Measurements from ENCODE around the gene GSG1L2. TPM values are rescaled to one million over a fixed set of nuclear protein-coding genes. Genes with fewer than 3 reads are reported as not detected.

GSG1L2 gene
- polyA plus RNA-seq, 3 donors, result not detected

DNA sequence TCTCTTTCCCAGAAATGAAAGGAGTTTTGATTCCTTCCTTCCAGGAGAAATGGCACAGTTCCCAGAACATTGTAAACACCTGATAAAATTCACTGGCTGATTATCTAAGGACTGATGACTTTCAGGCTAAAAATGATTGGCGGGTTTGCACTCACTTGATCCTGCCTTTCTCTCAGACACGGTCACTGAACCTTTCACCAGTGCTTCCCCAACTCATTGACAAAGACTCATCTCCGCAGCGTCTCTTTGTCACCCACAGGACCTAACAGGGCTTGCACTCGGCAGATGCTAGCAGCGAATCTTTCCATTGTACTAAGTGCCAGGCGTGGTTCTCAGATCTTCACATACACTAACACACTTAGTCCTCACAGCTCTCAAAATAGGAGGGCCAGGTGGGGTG, 23.2 kb downstream of the GSG1L2 start:
- Histone ChIP-seq H3K27me3 (ENCODE audit: control insufficient read depth in 2 of 2, insufficient read depth in 2 of 2, low read length in 2 of 2) (peaks cover 0 to 2% of the 10 kb centered on the region in 2 donors), H3K79me2 (ENCODE audit: insufficient read depth, low read length) (no peaks in the 10 kb centered on the region)
- no peak for TF ChIP-seq CTCF (IDR thresholded peaks at IDR 0.05)

DNA sequence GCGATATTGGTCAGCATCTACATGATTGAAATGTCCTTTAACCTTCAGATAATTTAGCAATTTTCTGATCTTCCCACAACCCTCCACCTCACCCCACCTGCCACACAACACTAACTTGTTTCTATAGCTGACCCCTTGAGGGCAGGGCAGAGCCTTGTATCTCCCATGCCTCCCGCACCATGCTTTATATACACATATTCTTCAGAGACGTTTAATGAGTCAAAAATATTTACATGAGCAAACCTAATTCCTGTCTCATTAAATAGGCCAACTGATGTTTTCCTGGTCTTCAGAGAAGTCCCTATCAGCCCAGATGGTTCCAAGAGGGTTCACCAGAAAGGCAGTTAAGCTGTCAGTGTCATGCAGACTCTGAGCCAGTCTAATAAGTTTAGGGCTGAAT, 23.9 kb downstream of the GSG1L2 start:
- Histone ChIP-seq H3K79me2 (ENCODE audit: insufficient read depth, low read length) (no peaks in the 10 kb centered on the region), H3K36me3 (replicated peaks in 1 of 2; ENCODE audit: control insufficient read depth in 1 of 2, insufficient read depth in 2 of 2, low read length in 2 of 2) (no peaks in the 10 kb centered on the region), H3K4me1 (ENCODE audit: control insufficient read depth in 1 of 2, insufficient read depth in 2 of 2, low read length in 2 of 2) (no peaks in the 10 kb centered on the region), H3K27me3 (ENCODE audit: control insufficient read depth in 2 of 2, insufficient read depth in 2 of 2, low read length in 2 of 2) (peaks cover 0 to 2% of the 10 kb centered on the region in 2 donors), H3K4me2 (replicated peaks; ENCODE audit: extremely low read depth, low read length, poor library complexity, severe bottlenecking) (no peak overlapping the region), H3K4me3 (replicated peaks in 1 of 3; ENCODE audit: low read depth in 2 of 3, low read length in 3 of 3) (no peak overlapping the region), H3K27ac (ENCODE audit: low read depth in 1 of 2, low read length in 2 of 2) (no peak overlapping the region), H4K20me1 (ENCODE audit: insufficient read depth, low read length) (no peaks in the 10 kb centered on the region), H2AFZ (ENCODE audit: insufficient read depth, low read depth, low read length, poor library complexity, severe bottlenecking) (no peak overlapping the region), H3K9ac (ENCODE audit: insufficient read depth, low read length, poor library complexity, severe bottlenecking) (no peak overlapping the region), H3K9me3 (replicated peaks in 1 of 2; ENCODE audit: control insufficient read depth in 1 of 2, insufficient read depth in 1 of 2, low read length in 2 of 2) (no peaks in the 10 kb centered on the region)
- H3K27ac Mint-ChIP-seq, result no peak overlapping the region
- no peaks in the 10 kb centered on the region for H3K36me3 Mint-ChIP-seq
- 94% methylated on average over 3 of the region's 3 CpGs for WGBS (ENCODE audit: insufficient coverage)
- no peak for DNase-seq
- intact Hi-C loops (cut with micrococcal nuclease), result no loop called here
- no peak for TF ChIP-seq CTCF (IDR thresholded peaks at IDR 0.05)
- peaks cover 5 to 6% (median 6%) of the 10 kb centered on the region in 3 donors for H3K27me3 Mint-ChIP-seq (ENCODE audit: low read depth in 3 of 3)
- H3K9me3 Mint-ChIP-seq, result peaks cover 0 to 2% (median 0%) of the 10 kb centered on the region in 7 donors
- H3K4me3 Mint-ChIP-seq, result no peak overlapping the region
- H3K4me1 Mint-ChIP-seq, result no peaks in the 10 kb centered on the region

More for the DNA sequence above, 23.2 kb downstream of the GSG1L2 start:
- peaks cover 5 to 6% (median 6%) of the 10 kb centered on the region in 3 donors for H3K27me3 Mint-ChIP-seq (ENCODE audit: low read depth in 3 of 3)
- intact Hi-C loops (cut with micrococcal nuclease), result no loop called here
- no peaks in the 10 kb centered on the region for H3K4me1 ChIP-seq (ENCODE audit: control insufficient read depth in 1 of 2, insufficient read depth in 2 of 2, low read length in 2 of 2)
- H3K9me3 ChIP-seq (replicated peaks in 1 of 2; ENCODE audit: control insufficient read depth in 1 of 2, insufficient read depth in 1 of 2, low read length in 2 of 2), result no peaks in the 10 kb centered on the region
- no peak overlapping the region for H3K4me3 ChIP-seq (replicated peaks in 1 of 3; ENCODE audit: low read depth in 2 of 3, low read length in 3 of 3)
- no peak overlapping the region for H2AFZ ChIP-seq (ENCODE audit: insufficient read depth, low read depth, low read length, poor library complexity, severe bottlenecking)
- H3K4me1 Mint-ChIP-seq, result no peaks in the 10 kb centered on the region
- 95% methylated on average over 5 of the region's 7 CpGs for WGBS (ENCODE audit: insufficient coverage)
- no peak for DNase-seq
- no peak overlapping the region for H3K4me3 Mint-ChIP-seq
- H4K20me1 ChIP-seq (ENCODE audit: insufficient read depth, low read length), result no peaks in the 10 kb centered on the region
- no peaks in the 10 kb centered on the region for H3K36me3 Mint-ChIP-seq
- no peak overlapping the region for H3K27ac ChIP-seq (ENCODE audit: low read depth in 1 of 2, low read length in 2 of 2)
- peaks cover 0 to 2% (median 0%) of the 10 kb centered on the region in 7 donors for H3K9me3 Mint-ChIP-seq
- peak overlapping the region in 1 of 7 donors; percentile 65 for H3K27ac Mint-ChIP-seq
- H3K4me2 ChIP-seq (replicated peaks; ENCODE audit: extremely low read depth, low read length, poor library complexity, severe bottlenecking), result no peak overlapping the region
- H3K36me3 ChIP-seq (replicated peaks in 1 of 2; ENCODE audit: control insufficient read depth in 1 of 2, insufficient read depth in 2 of 2, low read length in 2 of 2), result no peaks in the 10 kb centered on the region
- no peak overlapping the region for H3K9ac ChIP-seq (ENCODE audit: insufficient read depth, low read length, poor library complexity, severe bottlenecking)
